Measurements from ENCODE around the gene RPL29.

Gene RPL29

DNA sequence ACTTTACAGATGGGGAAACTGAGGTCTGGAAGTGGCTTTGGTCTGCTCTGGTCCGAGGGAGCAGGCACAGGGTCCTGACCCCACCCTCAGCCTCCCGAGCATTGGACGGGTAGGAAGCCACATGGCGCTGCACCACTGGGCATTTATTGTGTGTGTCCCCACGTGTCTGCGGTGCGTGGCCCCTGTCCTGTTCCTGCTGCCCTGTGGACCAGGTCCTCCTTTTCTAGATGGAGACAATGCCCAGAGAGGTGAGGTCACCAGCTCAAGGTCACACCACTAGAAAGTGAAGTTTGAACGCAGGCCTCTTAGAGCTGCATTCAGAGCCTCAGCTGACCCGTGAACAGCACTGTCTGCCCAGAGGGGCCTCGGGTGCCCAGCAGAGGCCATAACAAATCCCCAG, 33.8 kb upstream of the RPL29 start:
- Histone ChIP-seq H3K4me3 (ENCODE audit: low read depth, low read length) (no peak overlapping the region), H3K27ac (no peak overlapping the region), H3K27me3 (replicated peaks) (no peaks in the 10 kb centered on the region), H3K36me3 (replicated peaks) (no peaks in the 10 kb centered on the region)
- no peak for TF ChIP-seq CTCF (IDR thresholded peaks at IDR 0.05; ENCODE audit: low read depth, low read length, missing control alignments)
- DNase-seq = no peak
- in situ Hi-C loops (cut with HindIII; ENCODE audit: low pct_ligation_motif_present, low sequenced_read_pairs) = no loop called here

- no peak for DNase-seq
- Histone ChIP-seq H3K36me3 (replicated peaks) (no peaks in the 10 kb centered on the region), H3K27ac (no peak overlapping the region), H3K27me3 (replicated peaks) (no peaks in the 10 kb centered on the region), H3K4me3 (ENCODE audit: low read depth, low read length) (no peak overlapping the region)
- TF ChIP-seq CTCF (IDR thresholded peaks at IDR 0.05; ENCODE audit: low read depth, low read length, missing control alignments) = no peak
- in situ Hi-C loops (cut with HindIII; ENCODE audit: low pct_ligation_motif_present, low sequenced_read_pairs) = no loop called here
Observed at GRCh38 chr3:52029053-52029452, 33.4 kb upstream of the RPL29 start.

- in situ Hi-C loops (cut with HindIII; ENCODE audit: low pct_ligation_motif_present, low sequenced_read_pairs) = no loop called here
- Histone ChIP-seq H3K36me3 (replicated peaks) (no peaks in the 10 kb centered on the region), H3K27ac (no peak overlapping the region), H3K27me3 (replicated peaks) (no peaks in the 10 kb centered on the region), H3K4me3 (ENCODE audit: low read depth, low read length) (no peak overlapping the region)
- TF ChIP-seq CTCF (IDR thresholded peaks at IDR 0.05; ENCODE audit: low read depth, low read length, missing control alignments) = no peak
- DNase-seq = no peak
Observed at GRCh38 chr3:52028572-52028971, 32.9 kb upstream of the RPL29 start.

- Histone ChIP-seq H3K4me3 (ENCODE audit: low read depth, low read length) (no peak overlapping the region), H3K27me3 (replicated peaks) (no peaks in the 10 kb centered on the region), H3K27ac (no peak overlapping the region), H3K36me3 (replicated peaks) (no peaks in the 10 kb centered on the region)
- in situ Hi-C loops (cut with HindIII; ENCODE audit: low pct_ligation_motif_present, low sequenced_read_pairs) = no loop called here
- no peak for TF ChIP-seq CTCF (IDR thresholded peaks at IDR 0.05; ENCODE audit: low read depth, low read length, missing control alignments)
- no peak for DNase-seq
Observed at GRCh38 chr3:52026041-52026440, 30.3 kb upstream of the RPL29 start.

GRCh38 chr3:52025453-52025852, 29.8 kb upstream of the RPL29 start:
- no peak for DNase-seq
- in situ Hi-C loops (cut with HindIII; ENCODE audit: low pct_ligation_motif_present, low sequenced_read_pairs) = no loop called here
- Histone ChIP-seq H3K27me3 (replicated peaks) (no peaks in the 10 kb centered on the region), H3K4me3 (ENCODE audit: low read depth, low read length) (no peak overlapping the region), H3K36me3 (replicated peaks) (no peaks in the 10 kb centered on the region), H3K27ac (no peak overlapping the region)
- TF ChIP-seq CTCF (IDR thresholded peaks at IDR 0.05; ENCODE audit: low read depth, low read length, missing control alignments) = no peak

DNA sequence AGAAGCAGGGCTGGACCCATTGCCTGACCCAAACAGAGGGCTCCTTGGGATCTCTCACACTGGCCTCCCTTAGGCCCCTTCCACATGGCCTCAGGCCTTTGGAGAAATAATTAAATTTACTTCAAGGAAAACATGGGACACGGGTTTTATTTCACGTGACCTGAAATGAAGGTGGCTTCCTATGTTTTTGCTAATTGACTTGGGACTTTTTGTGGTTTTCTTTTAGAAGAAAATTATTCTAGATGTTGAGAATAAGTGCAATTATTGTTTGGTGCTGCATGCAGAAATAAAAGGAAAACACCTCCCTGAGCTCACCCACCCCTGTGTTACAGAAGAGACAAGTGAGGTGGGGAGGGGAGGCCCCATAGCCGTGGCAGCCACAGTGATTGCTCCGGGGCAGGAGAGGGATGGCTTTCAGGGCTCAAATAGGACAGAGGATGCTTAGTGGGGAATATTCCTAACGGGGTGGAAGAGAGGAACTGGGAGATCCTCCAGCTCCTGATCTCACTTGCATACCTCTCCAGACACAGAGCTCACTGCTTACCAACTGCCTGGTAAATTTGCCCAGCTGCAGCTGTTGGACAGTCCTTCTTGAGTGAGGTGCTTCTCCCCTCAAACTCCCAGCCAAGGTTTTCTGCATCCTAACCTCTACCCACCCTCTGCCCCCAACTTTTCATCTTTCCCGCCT, 29.2 kb upstream of the RPL29 start:
- H3K27ac ChIP-seq = no peak overlapping the region
- in situ Hi-C loops (cut with HindIII; ENCODE audit: low pct_ligation_motif_present, low sequenced_read_pairs) = no loop called here
- no peaks in the 10 kb centered on the region for H3K36me3 ChIP-seq (replicated peaks)
- no peak for DNase-seq
- TF ChIP-seq CTCF (IDR thresholded peaks at IDR 0.05; ENCODE audit: low read depth, low read length, missing control alignments) = no peak
- no peak overlapping the region for H3K4me3 ChIP-seq (ENCODE audit: low read depth, low read length)
- no peaks in the 10 kb centered on the region for H3K27me3 ChIP-seq (replicated peaks)
